Lower leg skin (tissue), 3 donors: ENCODE measurements around the gene SCD5.

Experiments used
- CTCF ChIP-seq, 3 donors: fragments of 450-650 bp; IDR thresholded peaks; one replicate each; pipeline ENCODE4 v1.5.1; 2016; ENCODE audit warnings: antibody characterized with exemption in 3 of 3, mild to moderate bottlenecking in 3 of 3, moderate library complexity in 2 of 3
- POLR2A ChIP-seq, 2 donors: fragments of 450-650 bp; IDR thresholded peaks; one replicate each; pipeline ENCODE4 v1.6.1; 2016 to 2017; ENCODE audit warnings: antibody characterized with exemption in 2 of 2, mild to moderate bottlenecking in 1 of 2, moderate library complexity in 1 of 2

GRCh38 chr4:82753238-82753637 is 45.4 kb downstream of the SCD5 start:
- no peak for TF ChIP-seq CTCF (IDR thresholded peaks at IDR 0.05)
- no peak for TF ChIP-seq POLR2A (IDR thresholded peaks at IDR 0.05)
